Prostate gland (tissue), 2 donors: ENCODE data around the gene UNC13B.

Experiments used
- CTCF ChIP-seq, 4 experiments: fragments of 200-600 bp in 2 of 4; fragments of 450-650 bp in 2 of 4; sonication (generic) in 2 of 4; IDR thresholded peaks; 1 replicate in 3 of 4; 2 replicates in 1 of 4; pipeline ENCODE4 v1.5.1; 2016 to 2019; ENCODE audit warnings: antibody characterized with exemption in 4 of 4, mild to moderate bottlenecking in 2 of 4, moderate library complexity in 2 of 4
- POLR2A ChIP-seq: fragments of 450-650 bp; IDR thresholded peaks from one replicate; pipeline ENCODE4 v1.6.1; 2016; ENCODE audit warnings: antibody characterized with exemption, mild to moderate bottlenecking
- POLR2AphosphoS5 ChIP-seq: sonication (generic); formaldehyde crosslinking; IDR thresholded peaks from one replicate; pipeline ENCODE4 v1.6.1; 2017; ENCODE audit warnings: antibody characterized with exemption

GRCh38 chr9:35311891-35312639 is 150.3 kb downstream of the UNC13B start:
- TF ChIP-seq CTCF (IDR thresholded peaks at IDR 0.05) (no peak), POLR2A (no peak), POLR2AphosphoS5 (no peak)
